ENCODE measurements around the gene COL20A1.

COL20A1 gene

GRCh38 chr20:63261060-63261794, 31.8 kb upstream of the COL20A1 start:
- DNase-seq = no peak

- no peak for DNase-seq
These were observed 31.0 kb upstream of the COL20A1 start for GRCh38 chr20:63261795-63262528.

GRCh38 chr20:63262836-63263235, 30.1 kb upstream of the COL20A1 start:
- no peak for DNase-seq

GRCh38 chr20:63264000-63264399, 29.0 kb upstream of the COL20A1 start:
- no peak for DNase-seq

GRCh38 chr20:63264519-63264918, 28.5 kb upstream of the COL20A1 start:
- no peak for DNase-seq

GRCh38 chr20:63265891-63266515, 27.0 kb upstream of the COL20A1 start:
- DNase-seq = no peak

- DNase-seq = no peak
These were observed 25.3 kb upstream of the COL20A1 start for GRCh38 chr20:63267691-63268090.

- no peak for DNase-seq
These were observed 24.7 kb upstream of the COL20A1 start for GRCh38 chr20:63268256-63268655.

GRCh38 chr20:63268671-63269439, 24.1 kb upstream of the COL20A1 start:
- no peak for DNase-seq

GRCh38 chr20:63269724-63270123, 23.3 kb upstream of the COL20A1 start:
- DNase-seq = no peak

GRCh38 chr20:63270606-63271325, 22.2 kb upstream of the COL20A1 start:
- DNase-seq = no peak

- DNase-seq = peak; percentile 94
These were observed 20.6 kb upstream of the COL20A1 start, which contains the start of gene ARFGAP1 for GRCh38 chr20:63272105-63273058. TSS of gene ARFGAP1 (plus strand) at chr20:63272813. CDS start at chr20:63275581, 2,768 bp downstream.

- DNase-seq = no peak
These were observed 19.9 kb upstream of the COL20A1 start for GRCh38 chr20:63273059-63273579.

- no peak for DNase-seq
These were observed 19.2 kb upstream of the COL20A1 start for GRCh38 chr20:63273635-63274380.

GRCh38 chr20:63274381-63275228, 18.4 kb upstream of the COL20A1 start:
- peak; percentile 48 for DNase-seq

GRCh38 chr20:63275825-63276224, 17.2 kb upstream of the COL20A1 start:
- no peak for DNase-seq

- no peak for DNase-seq
These were observed 16.0 kb upstream of the COL20A1 start for GRCh38 chr20:63276956-63277355.

- no peak for DNase-seq
These were observed 15.3 kb upstream of the COL20A1 start for GRCh38 chr20:63277466-63278272.
